Activated T-cell treated with anti-CD3 and anti-CD28 coated beads for 24 hours (primary cell): Measurements from ENCODE around the gene TTC28.

ENCODE experiments used
- DNase-seq: peaks from one replicate; pipeline ENCODE4 v3.0.0-alpha.2; 2020; ENCODE audit warnings: low read depth

TTC28 gene

DNA sequence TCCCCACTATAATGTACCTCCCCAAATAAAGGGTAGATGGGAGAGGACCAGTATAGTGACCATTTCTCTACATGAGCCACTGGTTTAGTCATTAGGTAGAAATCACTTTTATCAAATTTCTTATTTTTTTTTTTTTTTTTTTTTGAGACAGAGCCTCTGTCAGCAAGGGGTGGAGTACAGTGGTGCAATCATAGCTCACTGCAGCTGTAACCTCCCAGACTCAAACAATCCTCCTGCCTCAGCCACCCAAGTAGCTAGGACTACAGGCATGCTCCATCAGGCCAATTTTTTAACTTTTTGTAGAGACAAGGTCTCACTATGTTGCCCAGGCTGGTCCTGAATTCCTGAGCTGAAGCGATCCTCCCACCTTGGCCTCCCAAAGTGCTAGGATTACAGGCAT, 322.4 kb downstream of the TTC28 start:
- no peak for DNase-seq

DNA sequence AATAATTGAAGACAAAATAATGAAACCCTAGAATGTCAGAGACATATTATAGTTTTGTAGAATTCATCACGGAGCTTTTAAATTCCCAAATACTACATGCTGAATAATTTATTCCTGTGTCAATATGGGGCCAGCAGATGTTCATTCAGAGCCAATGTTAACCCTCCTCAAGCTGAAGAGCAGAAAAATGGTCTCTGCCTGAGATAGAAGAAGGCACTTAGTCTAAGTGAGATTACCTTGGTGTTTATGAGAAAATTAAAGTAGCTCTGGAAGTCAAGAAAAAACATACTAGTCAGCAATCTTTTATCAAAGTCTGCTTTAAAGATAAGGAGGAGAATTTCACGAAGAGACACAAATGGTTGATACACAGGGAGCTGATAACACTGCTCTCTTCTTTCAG, 328.2 kb downstream of the TTC28 start:
- no peak for DNase-seq

DNA sequence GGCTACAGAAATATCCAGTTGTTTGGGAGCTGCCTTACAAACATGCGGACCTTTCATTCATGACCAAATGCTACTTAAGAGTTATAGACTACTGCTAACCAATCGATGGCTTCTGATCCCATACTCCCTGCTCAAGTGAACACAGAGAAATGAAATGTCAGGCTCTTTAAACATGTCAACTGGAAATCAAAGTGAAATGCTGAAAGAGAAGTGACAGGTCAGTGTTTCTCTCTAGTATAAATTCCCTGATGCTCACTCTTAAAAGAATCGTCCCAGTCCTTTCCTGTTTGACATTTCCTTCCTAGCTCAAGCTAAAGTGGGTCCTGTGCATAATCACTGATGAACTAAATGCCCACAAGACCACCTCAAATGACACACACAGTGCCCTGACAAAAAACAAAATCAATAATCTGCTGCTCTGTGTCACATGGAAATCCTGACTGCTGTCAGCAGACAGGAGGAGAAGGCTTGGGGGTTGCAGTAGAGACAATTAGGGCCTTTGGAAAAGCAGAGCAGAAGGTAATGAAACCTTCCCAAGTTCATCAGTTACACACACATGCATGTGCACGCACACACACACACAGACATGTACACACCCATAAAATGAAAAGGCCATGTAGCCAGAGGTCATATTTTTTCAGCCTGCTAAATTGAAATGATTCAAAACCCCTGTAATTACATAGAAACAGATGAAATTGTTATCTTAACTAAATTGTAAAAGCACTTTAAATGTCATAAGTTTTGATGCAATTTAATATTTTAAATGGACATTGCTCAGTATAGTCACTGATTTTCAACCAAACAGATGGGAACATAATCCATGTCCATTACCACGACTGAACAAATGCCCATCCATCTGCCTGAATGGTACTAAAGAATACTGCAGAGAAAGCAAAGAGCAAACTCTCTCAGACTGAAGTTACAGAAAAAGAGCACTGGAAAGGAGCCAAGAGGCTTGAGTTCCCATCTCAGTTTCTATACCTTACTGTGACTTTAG, 330.7 kb downstream of the TTC28 start:
- no peak for DNase-seq

DNA sequence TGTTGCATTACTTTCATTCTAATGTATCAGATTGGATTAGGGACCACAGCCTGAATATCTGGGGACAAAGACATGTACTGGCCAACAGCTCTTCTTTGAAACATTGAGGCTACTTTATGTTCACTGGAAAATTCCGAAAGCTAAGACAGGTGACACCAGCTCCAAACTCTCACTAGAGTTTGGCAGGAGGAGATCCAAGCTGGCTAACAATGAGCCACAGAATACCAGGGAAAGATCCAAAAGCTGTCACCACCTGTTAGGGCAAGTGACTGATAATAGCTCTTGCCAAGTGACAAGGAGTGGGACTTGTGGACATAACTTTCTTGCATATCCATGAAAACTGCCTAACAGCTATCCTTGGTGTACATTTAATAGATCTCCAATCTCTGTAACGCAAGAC, 333.3 kb downstream of the TTC28 start:
- DNase-seq: no peak

DNA sequence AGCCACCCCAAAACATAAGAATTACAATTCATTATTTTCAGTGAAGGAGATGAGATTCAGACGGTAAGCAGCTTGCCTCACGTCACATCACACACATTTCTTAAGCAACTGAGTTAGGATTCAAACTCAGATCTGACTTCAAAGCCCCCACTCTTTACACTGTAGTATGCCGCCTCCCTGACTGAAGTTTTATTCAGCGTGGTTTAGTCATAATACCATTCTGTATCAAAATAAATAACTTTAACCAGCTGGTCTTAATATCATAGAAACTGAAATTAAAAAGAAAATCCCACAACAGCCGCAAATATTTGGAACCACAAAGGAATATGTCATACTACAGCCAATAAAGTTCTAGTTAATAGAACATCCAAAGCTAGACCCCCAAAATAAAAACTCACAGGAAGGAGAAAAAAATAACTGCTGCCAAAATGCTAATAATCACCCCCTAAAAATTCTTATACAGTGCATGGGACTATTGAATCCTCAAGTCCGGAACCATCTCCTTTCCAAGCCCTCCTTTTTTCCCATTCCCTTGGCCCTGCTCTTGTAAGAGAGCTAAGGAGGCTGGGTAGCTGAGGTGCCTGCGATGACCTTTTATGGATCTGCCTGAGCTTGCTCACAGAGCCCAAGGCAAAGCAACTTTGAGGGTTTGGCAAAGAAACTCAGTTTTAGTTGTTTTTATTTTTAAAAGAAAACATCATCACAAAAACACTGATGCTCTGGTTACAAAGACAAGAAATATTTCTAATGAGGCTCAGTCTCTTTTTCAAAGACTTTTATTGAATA, 334.5 kb downstream of the TTC28 start:
- no peak for DNase-seq

DNA sequence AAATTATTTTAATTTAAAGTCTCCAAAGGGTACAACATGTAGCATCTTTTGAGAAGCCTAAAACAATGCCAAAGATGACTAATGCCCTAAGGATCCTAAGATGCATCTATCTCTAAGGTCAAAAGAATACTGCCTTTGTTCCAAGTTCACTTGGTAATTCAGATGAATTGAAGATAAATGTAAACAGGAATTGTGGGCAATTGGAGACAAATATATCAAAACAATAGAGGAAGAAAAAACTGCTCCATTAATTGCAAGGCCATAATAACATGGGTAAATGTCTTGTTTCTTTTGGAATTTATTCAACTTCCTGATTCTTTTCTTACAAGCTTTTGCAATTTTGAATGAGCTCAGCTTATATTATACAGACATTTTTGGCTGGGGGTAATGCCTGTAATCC, 338.6 kb downstream of the TTC28 start:
- DNase-seq: no peak

DNA sequence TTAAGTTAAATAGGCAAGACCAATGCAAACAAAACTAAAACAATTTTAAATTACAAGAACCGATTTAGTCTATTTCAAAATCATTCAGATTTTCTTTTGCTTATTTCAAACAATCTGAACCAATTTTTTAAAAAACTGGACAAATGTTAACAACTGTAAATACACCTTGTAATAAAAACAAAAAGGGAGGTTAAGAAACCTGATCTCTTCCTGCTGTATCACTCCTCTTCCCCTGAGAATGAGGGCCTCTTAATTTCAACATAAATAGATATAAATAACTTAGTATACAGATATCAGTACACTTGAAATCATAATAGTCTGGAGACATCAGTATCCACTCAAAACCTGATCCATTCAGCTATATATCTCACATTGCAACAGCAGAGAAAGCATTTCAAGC, 346.6 kb downstream of the TTC28 start:
- DNase-seq: no peak

DNA sequence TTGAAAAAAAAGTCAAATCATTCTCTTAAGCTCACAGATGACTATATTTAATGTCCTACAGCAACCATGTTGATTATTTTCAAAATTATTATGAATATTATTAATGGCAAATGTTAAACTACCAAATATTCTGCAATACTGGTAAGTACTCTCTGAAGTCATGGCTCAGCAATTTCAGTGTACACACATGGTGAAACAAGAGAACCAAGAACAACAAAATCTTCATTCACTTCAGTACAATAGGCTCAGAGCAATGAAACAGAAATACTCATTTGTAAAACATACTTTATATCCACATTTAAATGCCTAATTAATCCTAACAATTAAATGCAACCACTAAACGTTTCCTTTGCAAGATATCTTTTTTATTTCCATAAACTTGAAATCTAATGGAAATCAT, 347.2 kb downstream of the TTC28 start:
- DNase-seq: no peak

DNA sequence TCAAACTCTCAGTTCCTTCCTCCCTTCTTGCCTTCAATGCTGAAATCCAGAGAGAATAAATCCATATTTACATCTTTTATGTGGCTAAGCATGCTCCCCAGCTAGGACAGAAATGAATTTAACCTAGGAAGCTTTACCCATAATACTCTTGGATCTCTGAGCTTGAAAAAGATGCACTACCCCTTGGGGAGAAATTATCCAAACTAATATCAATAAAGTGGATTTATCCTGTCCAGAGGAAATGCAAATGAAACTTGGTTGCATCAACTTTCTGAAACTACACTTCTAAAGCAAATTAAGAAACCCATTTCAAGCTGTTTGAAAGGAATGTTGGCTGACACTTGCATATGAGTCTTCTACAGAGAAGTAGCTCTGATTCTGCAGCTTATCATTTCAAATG, 347.9 kb downstream of the TTC28 start:
- DNase-seq: no peak

DNA sequence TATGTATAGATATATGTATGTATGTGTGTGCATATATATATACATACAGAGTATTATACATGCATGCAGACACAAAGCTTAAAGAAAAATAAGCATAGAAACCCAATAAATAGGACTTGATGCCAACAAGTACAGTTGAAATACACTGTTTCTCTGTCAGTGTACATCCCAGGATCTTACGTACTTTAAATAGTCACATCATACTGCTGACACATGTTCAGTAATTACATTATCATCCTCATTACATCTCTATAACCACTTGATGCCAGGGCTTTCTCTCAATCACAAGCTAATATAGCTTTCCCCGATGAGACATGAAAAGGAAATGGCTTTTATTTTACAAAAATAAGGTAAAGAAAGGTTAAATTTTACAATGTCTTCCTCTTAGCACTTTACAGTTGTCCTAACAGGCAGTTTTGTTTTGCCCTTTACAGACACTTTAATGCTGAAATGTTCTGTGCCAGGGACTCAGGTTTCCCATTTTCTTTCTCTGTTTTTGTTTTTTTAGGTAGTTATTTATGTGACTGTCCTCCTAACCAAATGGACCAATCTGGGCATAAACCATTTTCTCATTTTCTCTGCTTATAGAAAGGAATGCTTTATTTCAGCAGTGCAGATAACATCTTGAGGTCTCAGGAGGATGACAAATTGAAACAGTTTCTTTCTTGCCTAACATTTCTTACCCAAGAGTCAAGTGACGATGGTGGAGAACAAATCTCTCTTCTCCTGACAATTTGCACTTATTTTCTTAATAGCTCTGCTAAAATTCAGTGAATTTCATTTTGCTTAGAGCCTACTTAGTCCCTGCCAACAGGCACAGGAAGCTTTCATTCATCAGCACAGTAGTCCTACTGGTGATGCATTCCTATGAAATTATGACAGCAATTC, 350.2 kb downstream of the TTC28 start:
- no peak for DNase-seq

DNA sequence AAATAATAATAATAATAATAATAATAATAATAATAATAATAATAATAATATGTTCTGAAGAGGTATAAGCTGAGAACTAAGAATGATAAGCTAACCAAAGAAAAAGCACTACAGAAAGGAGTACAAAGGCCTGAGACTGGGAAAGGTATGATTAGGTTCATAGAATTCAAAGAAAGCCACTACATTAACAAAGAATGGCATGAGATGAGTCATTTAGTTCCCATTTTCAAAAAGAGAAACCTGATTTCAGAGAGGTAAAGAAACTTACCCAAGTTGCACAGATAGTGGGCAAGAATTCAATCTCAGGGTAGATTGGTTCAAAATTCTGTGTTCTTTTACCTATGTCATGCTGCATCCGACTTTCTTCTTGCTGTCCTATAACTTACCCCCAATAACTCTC, 350.9 kb downstream of the TTC28 start:
- DNase-seq: no peak

DNA sequence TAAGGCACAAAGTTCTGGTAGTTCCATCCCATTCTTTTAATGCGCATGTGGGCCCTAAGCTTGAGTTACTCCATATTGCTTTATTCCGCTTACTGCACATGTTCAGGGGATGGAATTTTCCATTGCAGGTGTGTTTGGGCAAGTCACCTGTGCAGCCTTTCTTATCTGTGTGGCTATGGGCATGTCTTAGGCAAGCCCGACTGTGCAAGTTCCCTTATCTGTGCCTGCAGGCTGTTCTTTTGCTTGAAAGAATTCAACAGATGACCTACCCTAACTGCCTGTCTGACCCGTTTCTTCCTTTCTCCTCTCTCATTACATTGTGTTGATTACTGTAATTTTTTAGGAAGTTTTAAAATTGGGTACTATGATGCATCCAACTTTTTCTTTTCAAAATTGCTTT, 363.6 kb downstream of the TTC28 start:
- DNase-seq: no peak

DNA sequence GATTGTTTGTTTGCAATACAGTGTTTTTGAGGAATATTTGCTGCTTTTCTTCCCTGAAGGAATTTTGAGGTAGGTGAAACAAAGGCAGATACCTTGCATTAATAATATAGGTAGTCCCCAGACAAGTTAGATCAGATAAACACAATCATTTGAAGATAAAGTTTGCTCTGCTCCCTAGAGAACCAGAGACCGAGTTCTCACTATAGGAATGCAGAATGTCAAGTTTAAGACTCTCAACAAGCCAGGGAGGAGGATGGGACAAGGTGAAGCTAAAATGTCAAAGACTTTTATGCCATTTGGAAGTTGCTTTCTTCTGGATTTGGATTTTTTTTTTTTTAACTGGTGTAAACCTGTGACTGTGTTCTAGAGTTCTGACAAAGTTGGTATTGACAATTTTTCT, 364.7 kb downstream of the TTC28 start:
- DNase-seq: no peak

DNA sequence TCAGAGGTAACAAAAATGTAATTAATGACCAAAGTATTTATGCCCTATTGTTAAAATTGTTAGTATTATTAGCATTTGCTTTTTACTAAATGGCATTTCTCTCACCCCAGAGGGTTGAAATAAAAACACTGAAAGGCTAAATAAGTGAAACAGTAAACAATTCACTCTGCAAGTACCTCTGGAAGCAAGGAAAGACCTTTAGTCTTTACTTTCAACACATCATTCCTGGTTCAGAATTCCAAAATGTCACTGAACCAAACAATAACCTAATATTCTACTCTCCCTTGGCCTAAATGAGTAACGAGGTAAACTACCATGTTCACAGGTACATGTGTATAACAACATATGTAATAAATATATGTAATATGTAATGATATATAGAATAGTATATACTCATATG, 369.3 kb downstream of the TTC28 start:
- no peak for DNase-seq

DNA sequence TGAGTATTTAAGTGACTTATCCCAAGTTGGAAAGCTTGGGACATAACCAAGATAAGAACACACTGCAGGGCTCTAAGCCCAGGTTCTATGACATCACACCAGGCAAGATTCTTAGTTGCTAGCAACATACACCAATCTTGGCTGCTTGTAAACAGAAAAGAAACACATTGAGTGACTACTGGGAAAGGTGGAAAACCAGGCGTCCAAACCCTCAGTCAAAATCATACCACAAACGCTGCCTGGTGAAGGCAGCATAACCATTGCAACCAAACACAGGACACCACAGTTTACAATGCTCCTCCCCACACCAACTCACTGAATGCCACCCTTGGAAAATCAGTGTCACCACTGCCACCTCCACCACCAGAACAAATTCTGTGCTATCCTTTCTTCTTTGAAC, 379.9 kb downstream of the TTC28 start:
- no peak for DNase-seq

DNA sequence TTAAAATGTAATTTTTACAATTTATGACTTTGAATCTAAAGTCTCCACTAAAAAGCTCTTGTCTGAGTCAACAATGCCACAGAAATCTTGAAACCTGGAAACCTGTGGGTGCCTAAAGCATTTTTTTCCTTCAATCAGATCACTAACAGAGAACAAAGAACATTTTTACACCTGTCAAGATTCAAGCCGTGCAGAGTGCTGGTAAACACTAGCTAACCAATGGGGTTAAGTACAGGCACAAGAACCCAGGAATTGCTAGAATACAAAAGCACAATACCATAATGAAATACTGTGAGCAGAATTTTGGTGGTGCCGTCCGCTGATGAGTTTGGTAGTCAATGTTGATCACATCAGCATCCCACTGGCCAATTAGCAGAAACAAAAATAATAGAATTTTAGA, 380.3 kb downstream of the TTC28 start:
- no peak for DNase-seq

DNA sequence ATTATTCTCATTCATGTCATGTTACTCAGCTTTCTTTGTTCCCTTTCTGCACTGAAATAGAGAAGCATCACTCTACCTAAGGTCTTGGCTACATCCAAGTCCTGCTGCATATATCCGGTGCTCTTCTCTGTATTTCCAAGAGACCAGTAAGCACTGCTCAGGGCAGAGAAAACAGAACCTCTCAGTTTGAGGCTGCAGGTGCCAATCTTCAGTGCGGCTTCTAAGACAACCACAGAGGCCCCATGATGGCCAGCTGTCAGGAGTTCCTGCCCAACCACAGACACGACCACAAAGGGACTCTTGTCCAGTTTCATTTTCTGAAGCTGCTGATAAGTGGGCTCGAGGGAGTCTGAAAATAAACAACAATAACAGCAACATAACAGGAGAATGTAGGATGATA, 382.1 kb downstream of the TTC28 start:
- no peak for DNase-seq

DNA sequence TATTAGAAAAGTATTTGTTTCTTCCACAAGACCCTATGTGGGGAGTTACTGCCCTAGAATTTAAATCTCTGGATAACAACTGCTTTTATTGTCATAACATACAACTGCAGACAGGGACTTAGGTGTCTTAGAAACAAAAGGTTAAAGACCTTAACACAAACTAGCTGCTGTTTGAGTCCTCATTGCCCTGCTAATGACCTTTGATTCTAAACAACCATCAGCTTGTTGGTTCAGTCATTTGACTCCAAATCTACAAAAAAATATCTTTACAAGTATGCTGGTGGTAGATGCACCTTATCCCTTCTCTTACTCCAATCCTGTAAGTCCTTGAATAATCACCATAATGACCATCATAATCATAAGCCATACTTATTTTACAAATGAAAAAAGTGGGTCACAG, 383.2 kb downstream of the TTC28 start:
- no peak for DNase-seq

DNA sequence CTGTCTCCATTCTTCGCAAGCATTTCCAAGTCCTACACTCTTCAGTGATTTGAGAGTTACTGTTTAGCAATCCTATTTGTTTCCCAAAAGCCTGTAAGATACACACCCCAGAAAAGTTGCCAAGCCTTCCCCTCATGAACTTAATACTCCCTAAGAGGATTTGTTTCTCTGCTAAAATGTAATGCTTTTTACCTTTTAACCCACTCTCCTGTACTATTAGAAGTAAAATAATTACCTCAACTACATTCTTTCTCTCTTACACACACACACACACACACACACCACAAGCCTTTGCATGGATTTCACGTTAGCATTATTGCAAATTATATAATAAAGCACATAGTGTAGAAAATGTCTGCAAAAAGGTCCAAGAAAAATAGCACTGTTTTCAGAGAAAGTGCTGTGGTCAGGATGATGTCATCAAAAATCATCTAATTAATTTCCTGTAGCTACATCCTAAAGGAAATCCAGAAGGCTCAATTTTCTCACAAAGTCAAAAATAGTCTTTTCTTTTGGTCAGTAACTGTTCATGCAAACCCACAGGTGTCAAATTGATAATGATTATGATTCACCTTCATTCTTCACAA, 396.5 kb downstream of the TTC28 start:
- DNase-seq: no peak

DNA sequence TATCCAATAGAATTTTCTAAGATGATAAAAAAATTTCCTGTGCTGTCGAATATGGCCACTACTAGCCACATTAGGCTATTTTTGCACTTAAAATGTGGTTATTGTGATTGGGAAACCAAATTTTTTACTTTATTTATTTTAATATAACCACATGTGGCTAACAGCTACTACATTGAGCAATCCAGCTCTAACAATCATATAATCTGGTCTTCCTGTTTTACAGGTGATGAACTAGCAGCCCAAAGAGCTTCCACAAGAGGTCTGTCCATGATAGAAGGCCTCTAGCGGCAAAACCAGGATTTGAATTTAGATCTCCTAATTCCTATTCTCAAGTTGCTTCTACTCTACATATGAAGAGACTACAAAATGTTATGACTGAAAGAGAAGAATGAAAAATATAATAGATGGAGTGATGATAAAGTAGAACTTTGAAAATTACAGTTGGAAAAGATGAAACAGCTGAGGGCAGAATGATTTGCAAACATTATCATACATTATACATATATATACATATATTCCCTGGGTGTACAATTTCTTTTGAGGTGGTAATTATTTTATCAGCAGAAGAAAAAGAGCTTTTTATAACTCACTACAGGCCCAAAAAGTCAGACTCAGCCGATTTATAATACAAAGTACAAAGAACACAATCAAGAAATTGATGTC, 397.1 kb downstream of the TTC28 start:
- DNase-seq: no peak

DNA sequence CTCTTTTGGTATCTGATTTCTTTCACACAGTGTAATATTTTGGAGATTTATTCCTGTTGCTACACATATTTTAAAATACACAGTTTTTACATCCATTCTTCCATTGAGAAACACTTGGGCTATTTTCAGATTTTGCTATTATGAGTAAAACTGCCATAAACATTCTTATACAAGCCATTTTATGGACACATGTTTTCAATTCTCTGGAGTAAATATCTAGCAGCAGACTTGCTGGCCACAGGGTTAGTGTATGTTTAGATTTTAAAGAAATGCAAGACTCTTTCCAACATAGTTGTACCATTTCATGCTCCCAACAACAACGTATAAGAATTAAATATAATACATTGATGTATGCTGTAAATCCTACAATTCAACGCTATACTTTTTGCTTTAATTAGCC, 399.8 kb downstream of the TTC28 start:
- no peak for DNase-seq
